ENCODE data around the gene EIF3B.
"Not testable (repeated sequence)": the region's sequence is repeated elsewhere in the genome, so short reads cannot be mapped to it uniquely, and the experiment has no call there.

Gene EIF3B

DNA sequence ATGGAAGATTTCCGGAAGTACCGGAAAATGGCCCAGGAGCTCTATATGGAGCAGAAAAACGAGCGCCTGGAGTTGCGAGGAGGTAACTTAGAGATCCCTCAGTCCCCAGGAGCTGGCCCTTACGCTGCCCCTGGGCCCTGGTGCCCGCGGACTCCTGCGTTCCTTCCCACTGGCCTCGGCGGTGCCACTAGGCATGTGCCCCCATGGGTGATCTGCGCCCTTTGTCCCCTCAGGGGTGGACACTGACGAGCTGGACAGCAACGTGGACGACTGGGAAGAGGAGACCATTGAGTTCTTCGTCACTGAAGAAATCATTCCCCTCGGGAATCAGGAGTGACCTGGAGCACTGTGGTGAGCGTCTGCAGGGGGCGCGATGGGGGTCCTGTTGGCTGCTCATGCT, 24.5 kb downstream of the EIF3B start:
- H3K4me3 ChIP-seq (ENCODE audit: low read length), result no peak overlapping the region
- TF ChIP-seq ZNF274 (IDR thresholded peaks at IDR 0.05; ENCODE audit: low read depth, low read length), result no peak

DNA sequence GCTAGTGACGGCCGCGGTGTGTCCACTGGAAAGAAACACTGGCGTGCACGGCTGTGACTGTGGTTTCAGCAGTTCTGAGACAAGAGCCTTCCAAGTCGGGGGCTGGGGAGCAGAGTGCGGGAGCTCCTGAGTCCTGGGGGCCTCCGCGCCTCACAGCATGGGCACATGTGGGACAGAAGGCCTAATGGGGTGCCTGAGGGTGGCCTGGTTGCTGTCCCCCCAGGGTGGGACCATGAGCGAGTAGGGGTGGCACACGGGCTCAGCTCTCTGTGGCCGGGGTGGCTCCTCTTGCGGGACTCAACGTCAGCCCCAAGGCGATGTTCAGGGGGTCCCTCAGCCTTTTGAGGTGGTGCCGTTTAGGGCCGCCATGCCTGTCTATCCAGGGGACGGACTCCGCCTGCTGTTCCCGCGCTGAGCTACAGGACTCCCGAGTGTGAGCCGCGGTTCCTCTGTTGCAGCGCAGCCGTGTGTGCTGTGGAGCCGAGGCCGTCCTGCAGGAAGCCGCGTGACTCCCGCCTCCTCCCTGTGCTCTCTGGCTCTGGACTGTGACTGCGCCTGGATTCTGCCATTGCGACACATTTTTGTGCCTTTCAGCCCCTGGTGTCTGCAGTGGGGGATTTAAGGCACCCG, 25.3 kb downstream of the EIF3B start:
- H3K4me3 ChIP-seq (ENCODE audit: low read length), result no peak overlapping the region
- no peak for TF ChIP-seq ZNF274 (IDR thresholded peaks at IDR 0.05; ENCODE audit: low read depth, low read length)

DNA sequence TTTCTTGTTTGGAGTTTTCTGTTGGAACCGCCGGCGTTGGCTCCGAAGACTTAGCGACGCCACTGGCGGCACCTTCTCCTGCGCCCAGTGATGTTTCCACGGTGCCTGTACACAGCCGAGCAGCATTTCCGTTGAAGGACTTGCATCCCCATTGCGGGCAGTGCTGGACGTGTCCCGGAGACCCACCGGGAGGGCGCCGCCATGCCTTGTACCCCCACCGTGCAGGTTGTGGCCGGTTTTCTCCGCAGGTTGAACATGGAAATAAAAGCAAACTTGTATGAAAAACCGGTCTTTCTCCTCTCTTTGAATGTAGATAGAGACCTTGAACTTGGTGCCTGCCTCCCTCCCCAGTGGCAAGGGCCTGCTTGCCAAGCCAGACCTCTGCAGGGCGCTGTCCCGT, 25.8 kb downstream of the EIF3B start:
- TF ChIP-seq ZNF274 (IDR thresholded peaks at IDR 0.05; ENCODE audit: low read depth, low read length), result no peak

DNA sequence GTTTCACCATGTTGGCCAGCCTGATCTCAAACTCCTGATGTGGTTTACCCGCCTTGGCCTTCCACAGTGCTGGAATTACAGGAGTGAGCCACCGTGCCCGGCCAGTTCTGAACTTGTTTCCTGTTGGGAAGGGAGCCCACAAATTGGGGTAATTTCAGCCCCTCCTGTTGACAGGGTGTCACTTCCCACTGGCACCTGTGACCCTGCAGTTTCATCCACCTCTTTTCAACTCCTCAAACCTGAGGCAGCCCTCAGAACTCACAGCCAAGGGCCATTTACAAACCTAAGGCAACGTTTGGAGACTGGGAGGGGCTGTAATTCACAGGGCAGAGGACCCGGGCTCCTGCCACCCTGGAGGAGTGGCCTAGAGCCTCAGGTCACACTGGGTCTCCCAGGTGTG, 26.6 kb downstream of the EIF3B start:
- TF ChIP-seq ZNF274 (IDR thresholded peaks at IDR 0.05; ENCODE audit: low read depth, low read length), result no peak
- H3K4me3 ChIP-seq (ENCODE audit: low read length), result no peak overlapping the region

More for the DNA sequence above, 25.8 kb downstream of the EIF3B start:
- no peak overlapping the region for H3K4me3 ChIP-seq (ENCODE audit: low read length)

DNA sequence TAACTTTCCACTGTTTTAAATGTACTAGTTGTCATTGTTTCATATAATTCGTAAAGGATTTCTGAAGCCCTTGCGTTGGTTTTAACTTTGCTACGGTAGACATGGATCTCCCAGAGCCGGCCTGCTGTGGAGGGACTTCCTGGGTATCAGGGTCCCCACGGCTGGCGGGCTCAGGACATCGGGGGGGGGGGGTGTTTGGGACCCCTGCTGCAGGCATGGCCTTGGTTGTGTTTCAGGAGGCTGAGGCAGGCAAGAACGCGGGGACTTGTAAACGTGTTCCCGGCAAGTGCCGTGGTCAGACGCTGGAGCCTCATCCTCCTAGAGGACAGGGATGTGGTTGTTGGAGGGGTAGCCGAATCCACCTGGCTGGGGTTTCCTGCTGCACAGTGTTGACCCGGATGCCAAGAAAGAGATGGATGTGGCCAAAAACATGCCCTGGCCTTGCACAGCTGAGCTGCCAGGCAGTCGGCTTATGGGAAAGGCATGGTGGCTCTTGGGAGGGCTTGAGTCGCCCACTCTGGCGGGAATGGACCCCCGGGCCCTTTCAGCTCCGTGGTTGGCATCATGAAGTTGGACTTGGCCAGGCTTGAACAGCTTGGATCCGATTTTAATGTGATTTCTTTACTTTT, 27.4 kb downstream of the EIF3B start:
- no peak overlapping the region for H3K4me3 ChIP-seq (ENCODE audit: low read length)
- no peak for TF ChIP-seq ZNF274 (IDR thresholded peaks at IDR 0.05; ENCODE audit: low read depth, low read length)

DNA sequence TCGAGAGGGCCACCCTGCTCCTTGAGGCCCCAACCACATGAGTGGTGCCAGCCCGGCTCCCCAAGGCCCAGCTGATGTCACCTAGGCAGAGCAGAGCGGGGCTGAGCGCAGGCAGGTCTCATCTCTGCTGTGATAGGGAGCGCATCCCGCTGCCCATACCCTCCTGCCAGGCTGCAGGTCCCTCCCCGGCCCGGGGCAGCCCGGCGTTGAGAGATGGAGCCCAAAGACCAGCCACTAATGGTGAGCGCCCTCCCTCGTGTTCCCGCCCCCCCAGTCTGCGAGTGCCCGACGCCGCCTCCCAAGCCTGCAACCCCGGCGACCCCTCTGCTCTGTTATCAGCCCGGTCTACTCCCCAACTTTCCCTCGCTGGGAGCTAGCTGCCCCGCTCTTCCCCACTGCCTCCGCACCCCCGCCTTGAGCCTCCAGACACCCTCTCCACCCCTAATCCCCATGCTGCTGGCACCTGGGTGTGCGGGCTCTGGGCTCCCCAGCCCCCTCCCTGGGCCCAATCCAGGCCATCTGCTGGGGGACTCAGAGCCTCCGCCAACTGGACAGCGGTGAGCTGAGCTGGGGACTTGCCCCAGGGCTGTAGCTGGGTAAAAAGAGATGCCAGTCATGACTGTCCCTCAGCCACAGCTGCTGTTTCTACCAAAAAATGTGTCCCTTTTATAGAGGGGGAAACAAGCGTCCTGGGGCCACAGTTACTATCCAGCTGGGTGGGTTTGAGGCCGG, 29.1 kb downstream of the EIF3B start:
- no peak for TF ChIP-seq ZNF274 (IDR thresholded peaks at IDR 0.05; ENCODE audit: low read depth, low read length)

DNA sequence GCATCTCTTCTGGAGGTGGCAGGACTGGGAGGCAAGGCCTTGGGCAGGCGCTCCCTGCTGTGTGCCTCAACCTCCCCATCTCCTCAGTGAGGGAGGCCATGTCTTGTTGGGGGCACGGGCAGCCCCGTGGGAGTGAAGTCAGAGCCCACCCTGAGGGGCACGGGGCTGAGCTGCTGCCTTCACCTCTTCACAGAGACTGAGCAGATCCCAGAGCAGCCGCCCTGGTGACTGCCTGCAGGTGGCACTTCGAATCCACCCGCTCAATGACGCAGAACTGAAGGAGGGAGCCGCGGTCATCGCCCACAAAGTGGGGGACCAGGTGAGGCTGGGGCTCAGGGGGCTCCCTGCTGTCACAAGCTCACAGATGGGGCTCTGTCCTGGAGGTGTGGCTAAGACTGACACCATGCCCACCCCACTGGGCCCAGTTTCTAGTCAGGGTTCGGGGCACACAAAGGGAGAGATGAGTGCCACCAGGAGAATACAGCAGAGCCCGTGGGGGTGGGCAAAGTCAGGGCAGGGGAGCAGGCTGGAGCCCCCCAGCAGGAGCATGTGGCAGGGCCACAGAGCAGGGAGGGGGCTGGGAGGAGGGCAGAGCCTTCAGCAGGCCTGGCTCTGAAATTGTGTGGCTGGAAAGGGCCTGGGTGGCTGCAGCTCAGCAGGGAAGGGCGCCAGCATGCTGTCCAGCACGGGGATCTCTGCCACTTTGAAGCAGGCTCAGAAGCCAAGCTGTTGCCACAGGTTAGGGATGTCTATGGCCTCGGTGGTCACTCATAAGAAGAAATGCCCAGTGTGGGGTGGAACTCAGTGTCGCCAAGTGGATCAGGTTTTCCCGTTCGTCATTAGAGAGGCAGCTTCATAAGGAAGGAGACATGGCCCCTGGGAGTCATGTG, 30.0 kb downstream of the EIF3B start:
- no peak overlapping the region for H3K4me3 ChIP-seq (ENCODE audit: low read length)
- no peak for TF ChIP-seq ZNF274 (IDR thresholded peaks at IDR 0.05; ENCODE audit: low read depth, low read length)

More for the DNA sequence above, 29.1 kb downstream of the EIF3B start:
- H3K4me3 ChIP-seq (ENCODE audit: low read length), result no peak overlapping the region

DNA sequence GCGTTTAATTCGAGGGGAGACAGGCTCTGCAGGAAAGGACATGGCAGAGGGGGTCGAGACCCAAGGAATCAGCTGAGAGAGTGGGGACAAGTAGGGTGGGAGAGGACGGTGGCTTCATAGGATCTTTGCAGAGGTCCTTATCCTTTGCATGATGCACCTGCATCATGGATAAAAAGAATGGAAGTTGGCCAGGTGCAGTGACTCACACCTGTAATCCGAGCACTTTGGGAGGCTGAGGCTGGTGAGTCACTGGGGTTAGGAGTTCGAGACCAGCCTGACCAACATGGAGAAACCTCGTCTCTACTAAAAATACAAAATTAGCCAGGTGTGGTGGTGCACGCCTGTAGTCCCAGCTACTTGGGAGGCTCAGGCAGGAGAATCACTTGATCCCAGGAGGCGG, 31.5 kb downstream of the EIF3B start:
- not testable (repeated sequence) for H3K4me3 ChIP-seq (ENCODE audit: low read length)

DNA sequence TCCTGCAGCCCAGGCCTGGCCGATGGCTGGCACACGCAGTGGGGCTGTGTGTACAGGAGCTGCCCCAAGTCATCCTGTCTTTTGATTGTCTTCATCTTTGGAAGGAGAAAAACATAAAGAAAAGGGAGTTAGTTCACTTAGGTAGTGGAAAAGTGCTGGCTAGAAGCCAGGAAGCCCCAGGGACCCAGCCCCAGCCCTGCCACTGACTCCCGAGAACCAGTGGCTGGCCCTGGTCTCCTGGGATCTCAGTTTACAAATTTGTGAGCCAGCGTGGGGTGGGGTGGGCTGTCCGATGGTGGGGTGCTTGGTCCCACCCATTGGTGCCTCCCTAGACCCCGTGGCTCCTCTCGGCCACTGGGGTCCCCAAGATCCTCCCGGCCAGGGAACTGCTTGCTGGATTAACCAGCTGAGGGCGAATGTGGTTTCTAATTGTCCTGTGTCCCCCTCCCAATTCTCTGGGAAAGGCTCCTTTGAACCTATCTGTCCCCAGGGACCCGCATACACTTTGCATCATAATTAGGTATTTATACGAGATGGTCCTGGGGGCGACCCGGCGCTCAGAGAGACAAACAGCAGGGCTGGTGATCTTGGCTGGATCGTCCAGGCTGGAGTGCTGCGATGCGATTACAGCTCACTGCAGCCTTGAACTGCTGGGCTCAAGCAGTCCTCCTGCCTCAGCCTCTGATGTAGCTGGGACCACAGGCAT, 32.5 kb downstream of the EIF3B start:
- no peak for TF ChIP-seq ZNF274 (IDR thresholded peaks at IDR 0.05; ENCODE audit: low read depth, low read length)
- H3K4me3 ChIP-seq (ENCODE audit: low read length), result no peak overlapping the region

DNA sequence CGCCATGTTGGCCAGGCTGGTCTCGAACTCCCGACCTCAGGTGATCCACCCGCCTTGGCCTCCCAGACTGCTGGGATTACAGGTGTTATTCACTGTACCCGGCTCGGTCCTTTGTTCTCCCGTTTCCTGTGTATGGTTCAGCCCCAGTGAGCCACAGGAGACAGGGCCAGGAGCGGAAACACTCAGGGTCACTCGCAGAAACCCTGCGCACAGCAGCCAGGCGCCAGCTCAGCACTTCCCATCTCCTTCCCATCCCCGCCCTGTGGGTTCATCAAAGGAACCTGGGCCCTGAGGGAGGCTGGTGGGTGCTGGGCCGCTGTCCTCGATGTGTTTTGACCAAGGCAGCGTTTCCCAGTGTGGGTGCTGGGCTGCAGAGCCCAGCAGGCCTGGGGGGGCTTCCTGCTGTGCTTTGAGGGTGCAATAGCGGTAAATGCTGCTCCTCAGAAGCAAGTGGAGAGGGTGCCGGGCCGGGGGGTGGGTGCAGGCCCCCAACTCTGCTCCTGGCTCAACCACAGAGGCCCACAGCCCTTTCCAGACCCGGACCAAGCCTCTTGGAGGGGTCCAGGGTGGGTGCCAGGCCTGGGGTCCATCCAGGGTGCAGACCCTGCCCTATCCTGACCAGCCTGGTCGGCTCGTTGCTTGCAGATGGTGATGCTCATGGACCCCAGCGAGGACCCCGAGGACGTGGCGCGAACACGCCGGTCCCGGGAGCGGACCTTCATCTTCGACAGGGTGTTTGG, 33.4 kb downstream of the EIF3B start:
- TF ChIP-seq ZNF274 (IDR thresholded peaks at IDR 0.05; ENCODE audit: low read depth, low read length), result no peak
- no peak overlapping the region for H3K4me3 ChIP-seq (ENCODE audit: low read length)

DNA sequence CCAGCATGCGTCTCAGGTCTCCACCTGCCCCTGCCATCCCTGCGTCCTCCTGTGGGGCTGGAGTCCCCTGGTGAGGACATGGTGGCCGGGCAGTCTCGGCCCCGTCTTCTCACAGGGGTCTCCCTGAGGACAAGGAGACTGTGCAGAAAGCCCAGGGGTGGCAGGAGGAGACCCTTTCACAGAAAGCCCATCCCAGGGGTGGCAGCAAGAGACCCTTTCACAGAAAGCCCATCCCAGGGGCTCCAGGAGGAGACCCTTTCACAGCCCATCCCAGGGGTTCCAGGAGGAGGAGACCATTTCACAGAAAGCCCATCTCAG, 34.0 kb downstream of the EIF3B start:
- H3K4me3 ChIP-seq (ENCODE audit: low read length), result no peak overlapping the region
- no peak for TF ChIP-seq ZNF274 (IDR thresholded peaks at IDR 0.05; ENCODE audit: low read depth, low read length)

DNA sequence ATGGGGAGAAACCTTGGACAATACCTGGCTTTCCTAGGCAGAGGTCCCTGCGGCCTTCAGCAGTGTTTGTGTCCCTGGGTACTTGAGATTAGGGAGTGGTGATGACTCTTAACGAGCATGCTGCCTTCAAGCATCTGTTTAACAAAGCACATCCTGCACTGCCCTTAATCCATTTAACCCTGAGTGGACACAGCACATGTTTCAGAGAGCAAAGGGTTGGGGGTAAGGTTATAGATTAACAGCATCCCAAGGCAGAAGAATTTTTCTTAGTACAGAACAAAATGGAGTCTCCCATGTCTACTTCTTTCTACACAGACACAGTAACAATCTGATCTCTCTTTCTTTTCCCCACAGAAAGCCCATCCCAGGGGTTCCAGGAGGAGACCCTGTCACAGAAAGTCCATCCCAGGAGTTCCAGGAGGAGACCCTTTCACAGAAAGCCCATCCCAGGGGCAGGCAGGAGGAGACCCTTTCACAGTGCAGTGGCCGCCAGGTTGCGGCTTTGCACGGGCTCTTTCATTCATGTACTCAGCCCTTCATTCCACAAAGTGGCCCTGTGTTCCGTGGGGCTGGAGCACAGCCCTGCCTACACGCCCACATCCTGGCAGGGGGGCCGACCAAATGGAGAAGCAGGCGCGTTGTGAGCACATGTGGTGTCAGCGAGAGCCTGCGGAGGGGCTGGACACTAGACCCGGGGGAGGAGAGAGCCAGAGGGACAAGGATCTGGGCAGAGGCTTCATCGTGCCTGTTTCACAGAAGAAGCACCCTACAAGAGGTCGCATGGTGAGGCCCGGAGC, 35.6 kb downstream of the EIF3B start:
- H3K4me3 ChIP-seq (ENCODE audit: low read length), result not testable (repeated sequence)

DNA sequence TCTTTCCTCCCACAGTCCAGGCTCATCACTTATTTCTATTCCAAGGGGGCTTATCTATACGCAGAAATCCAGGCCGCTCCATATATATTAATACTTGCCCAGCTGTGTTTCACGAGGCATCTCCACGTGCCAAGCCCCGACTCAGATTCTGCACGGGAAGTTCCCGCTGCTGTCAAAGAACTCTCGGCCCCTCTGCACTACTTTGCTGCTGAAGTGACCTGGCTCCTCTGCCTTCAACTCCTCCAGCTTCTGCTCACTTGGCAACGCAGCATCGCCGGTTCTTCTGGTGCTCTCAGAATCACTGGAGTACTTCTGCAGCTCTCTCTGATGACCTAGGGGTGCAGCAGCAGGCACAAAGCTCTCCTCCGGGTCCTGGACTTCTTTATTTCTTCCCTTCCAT, 39.1 kb downstream of the EIF3B start:
- no peak for TF ChIP-seq ZNF274 (IDR thresholded peaks at IDR 0.05; ENCODE audit: low read depth, low read length)

More for the DNA sequence above, 39.1 kb downstream of the EIF3B start:
- no peak overlapping the region for H3K4me3 ChIP-seq (ENCODE audit: low read length)

Measured in GM08714 (cell line).